Measurements from ENCODE around the gene EYS.

GRCh38 chr6:64908104-64908503 lies 798.9 kb downstream of the EYS start:
- TF ChIP-seq POLR2AphosphoS5 (IDR thresholded peaks at IDR 0.05) (no peak), CTCF (IDR thresholded peaks at IDR 0.05) (no peak)
